Measurements from ENCODE around the gene NME1. TPM values are rescaled to one million over a fixed set of nuclear protein-coding genes. Genes with fewer than 3 reads are reported as not detected.
"Not testable (repeated sequence)": the region's sequence is repeated elsewhere in the genome, so short reads cannot be mapped to it uniquely, and the experiment has no call there.

Gene NME1
- total RNA-seq, 2 experiments from 2014 or later = 450 to 454 TPM

- CTCF ChIA-PET = interaction anchor here (0.7 kb wide), 1 partner anchor 117 kb away, joined by 3 read pairs; no protein-coding TSS in a partner anchor
- POLR2A ChIA-PET = no interaction called here
These were observed 17.4 kb downstream of the NME1 start for GRCh38 chr17:51170736-51171135.

GRCh38 chr17:51172030-51172429 lies 18.7 kb downstream of the NME1 start:
- CTCF ChIA-PET, POLR2A ChIA-PET: not testable (repeated sequence)

GRCh38 chr17:51180486-51180885 lies 27.1 kb downstream of the NME1 start:
- POLR2A ChIA-PET = no interaction called here
- CTCF ChIA-PET = interaction anchor here (0.9 kb wide), 1 partner anchor 15 kb away, joined by 3 read pairs; no protein-coding TSS in a partner anchor

- ChIA-PET CTCF (no interaction called here), POLR2A (no interaction called here)
These were observed 30.8 kb downstream of the NME1 start for GRCh38 chr17:51184124-51184523.

GRCh38 chr17:51185763-51186332 lies 32.5 kb downstream of the NME1 start:
- CTCF ChIA-PET = no interaction called here
- POLR2A ChIA-PET = interaction anchor here (0.6 kb wide), 1 partner anchor 133 kb away, joined by 4 read pairs; no protein-coding TSS in a partner anchor

GRCh38 chr17:51188271-51188833 lies 35.0 kb downstream of the NME1 start:
- ChIA-PET CTCF (interaction anchor here (0.7 kb wide), 1 partner anchor 17 kb away, joined by 5 read pairs; no protein-coding TSS in a partner anchor), POLR2A (interaction anchor here (0.8 kb wide), 1 partner anchor 118 kb away, joined by 4 read pairs; no protein-coding TSS in a partner anchor)

GRCh38 chr17:51189162-51189561 lies 35.8 kb downstream of the NME1 start:
- ChIA-PET CTCF (no interaction called here), POLR2A (no interaction called here)

GRCh38 chr17:51189628-51190027 lies 36.3 kb downstream of the NME1 start:
- ChIA-PET CTCF (no interaction called here), POLR2A (no interaction called here)

GRCh38 chr17:51191895-51192294 lies 38.5 kb downstream of the NME1 start:
- CTCF ChIA-PET = no interaction called here
- POLR2A ChIA-PET = no interaction called here

GRCh38 chr17:51197754-51198153 lies 44.4 kb downstream of the NME1 start:
- CTCF ChIA-PET = no interaction called here
- POLR2A ChIA-PET = no interaction called here

- ChIA-PET CTCF (no interaction called here), POLR2A (no interaction called here)
These were observed 46.9 kb downstream of the NME1 start for GRCh38 chr17:51200295-51200694.

- ChIA-PET POLR2A (no interaction called here), CTCF (no interaction called here)
These were observed 47.5 kb downstream of the NME1 start for GRCh38 chr17:51200846-51201245.

- POLR2A ChIA-PET = no interaction called here
- CTCF ChIA-PET = no interaction called here
These were observed 50.5 kb downstream of the NME1 start for GRCh38 chr17:51203838-51204237.

Other genes with a start within 250 kb of the NME1 start
- 10 to 100 TPM; 42.0 to 42.8 TPM for gene SPAG9, start 32.7 kb upstream of the NME1 start, total RNA-seq
- 100 to 1,000 TPM; 942 to 954 TPM for gene NME2, start 12.9 kb downstream of the NME1 start, total RNA-seq
- gene MBTD1, start 106.5 kb downstream of the NME1 start, total RNA-seq = 1 to 10 TPM; 7.1 to 8.6 TPM
- 10 to 100 TPM; 72.1 to 84.5 TPM for gene UTP18, start 107.0 kb downstream of the NME1 start, total RNA-seq

Data from activated CD8-positive, alpha-beta memory T cell treated with anti-CD3 and anti-CD28 coated beads for 36 hours (primary cell).